ENCODE measurements around the gene LIMS4.
"Not testable (repeated sequence)": the region's sequence is repeated elsewhere in the genome, so short reads cannot be mapped to it uniquely, and the experiment has no call there.

LIMS4 gene

DNA sequence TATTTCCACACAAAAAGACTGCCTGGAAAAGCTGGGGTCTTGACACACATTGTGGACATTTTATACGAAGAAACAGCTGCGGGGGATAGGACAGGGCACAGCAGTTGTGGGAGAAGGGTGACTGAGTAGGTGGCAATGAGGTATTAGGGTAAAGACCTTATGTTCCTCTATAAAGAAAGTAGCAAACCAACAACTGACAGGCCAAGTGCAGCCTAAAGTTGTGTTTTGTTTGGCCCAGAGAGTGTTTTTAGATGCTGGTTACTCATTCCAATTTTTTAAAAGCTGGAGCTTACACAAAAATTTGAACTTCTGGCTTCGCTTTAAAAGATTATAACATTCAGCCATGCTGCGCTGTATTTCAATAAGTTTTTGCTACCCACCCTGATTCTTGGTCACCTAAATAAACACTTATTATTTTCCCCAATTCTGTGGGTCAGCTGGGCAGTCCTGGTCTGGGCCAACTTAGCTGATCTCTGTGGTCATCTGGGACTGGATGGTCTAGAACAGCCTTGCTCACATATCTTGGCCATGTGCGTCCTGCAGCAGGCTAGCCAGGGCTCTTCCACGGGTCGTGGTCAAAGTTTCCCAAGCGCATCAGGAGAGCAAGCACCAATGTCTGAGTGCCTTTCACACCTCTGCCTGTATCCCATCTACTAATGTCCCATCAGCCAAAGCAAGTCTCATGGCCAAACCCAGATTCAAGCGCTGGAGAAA is 51.8 kb downstream of the LIMS4 start:
- not testable (repeated sequence) for H3K4me1 ChIP-seq (ENCODE audit: control insufficient read depth in 2 of 2, insufficient read depth in 2 of 2, low read length in 2 of 2); H3K9ac ChIP-seq (ENCODE audit: low read depth in 1 of 2, low read length in 2 of 2); H3K36me3 ChIP-seq (ENCODE audit: control insufficient read depth in 2 of 2, insufficient read depth in 2 of 2, low read length in 2 of 2); H3K4me3 ChIP-seq (ENCODE audit: low read length in 2 of 2); H3K27me3 ChIP-seq (ENCODE audit: control insufficient read depth in 2 of 2, insufficient read depth in 2 of 2, low read length in 2 of 2); H3K9me3 ChIP-seq (ENCODE audit: control insufficient read depth in 2 of 2, low read length in 2 of 2); H3K27ac ChIP-seq (ENCODE audit: low read depth in 2 of 2, low read length in 2 of 2)

DNA sequence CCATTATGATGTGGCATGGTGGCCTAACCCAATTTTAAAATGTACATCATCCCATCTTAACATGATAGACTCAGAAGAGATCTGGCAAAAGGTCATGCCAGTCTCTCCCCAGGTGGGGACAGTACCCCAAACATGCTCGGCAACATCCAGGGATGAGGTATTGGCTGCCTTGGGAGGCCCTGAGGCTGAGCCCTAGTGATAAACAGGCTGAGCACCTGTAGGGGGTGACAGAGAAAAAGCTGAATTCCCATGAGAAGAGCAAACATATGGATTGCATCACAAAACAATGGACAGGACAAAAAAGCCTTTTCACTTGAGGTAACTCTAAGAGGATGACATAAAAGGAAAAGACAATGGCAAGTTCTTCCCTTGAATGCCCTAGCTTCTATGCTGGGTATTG is 65.5 kb downstream of the LIMS4 start:
- H3K36me3 ChIP-seq (ENCODE audit: control insufficient read depth in 2 of 2, insufficient read depth in 2 of 2, low read length in 2 of 2); H3K27me3 ChIP-seq (ENCODE audit: control insufficient read depth in 2 of 2, insufficient read depth in 2 of 2, low read length in 2 of 2); H3K9me3 ChIP-seq (ENCODE audit: control insufficient read depth in 2 of 2, low read length in 2 of 2); H3K9ac ChIP-seq (ENCODE audit: low read depth in 1 of 2, low read length in 2 of 2); H3K27ac ChIP-seq (ENCODE audit: low read depth in 2 of 2, low read length in 2 of 2); H3K4me1 ChIP-seq (ENCODE audit: control insufficient read depth in 2 of 2, insufficient read depth in 2 of 2, low read length in 2 of 2); H3K4me3 ChIP-seq (ENCODE audit: low read length in 2 of 2): not testable (repeated sequence)

DNA sequence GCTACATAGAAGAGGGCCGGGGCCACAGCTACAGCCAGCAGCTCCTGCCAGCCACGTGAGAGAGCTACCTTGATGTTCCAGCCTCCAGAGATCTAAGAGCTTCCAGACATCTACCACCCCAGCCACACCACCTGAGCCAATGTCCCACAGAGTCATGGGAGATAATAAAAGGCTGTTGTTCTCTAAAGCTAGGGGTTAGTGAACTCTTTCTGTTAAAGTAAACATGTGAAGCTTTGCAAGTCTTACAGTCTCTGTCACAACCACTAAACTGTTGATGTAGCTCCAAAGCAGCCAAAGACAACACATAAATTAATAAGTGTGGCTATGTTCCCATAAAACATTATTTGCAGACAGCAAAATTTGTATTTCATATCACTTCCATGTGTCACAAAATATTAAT is 67.6 kb downstream of the LIMS4 start:
- H3K9me3 ChIP-seq (ENCODE audit: control insufficient read depth in 2 of 2, low read length in 2 of 2); H3K36me3 ChIP-seq (ENCODE audit: control insufficient read depth in 2 of 2, insufficient read depth in 2 of 2, low read length in 2 of 2); H3K27ac ChIP-seq (ENCODE audit: low read depth in 2 of 2, low read length in 2 of 2); H3K27me3 ChIP-seq (ENCODE audit: control insufficient read depth in 2 of 2, insufficient read depth in 2 of 2, low read length in 2 of 2); H3K4me1 ChIP-seq (ENCODE audit: control insufficient read depth in 2 of 2, insufficient read depth in 2 of 2, low read length in 2 of 2); H3K9ac ChIP-seq (ENCODE audit: low read depth in 1 of 2, low read length in 2 of 2); H3K4me3 ChIP-seq (ENCODE audit: low read length in 2 of 2): not testable (repeated sequence)

DNA sequence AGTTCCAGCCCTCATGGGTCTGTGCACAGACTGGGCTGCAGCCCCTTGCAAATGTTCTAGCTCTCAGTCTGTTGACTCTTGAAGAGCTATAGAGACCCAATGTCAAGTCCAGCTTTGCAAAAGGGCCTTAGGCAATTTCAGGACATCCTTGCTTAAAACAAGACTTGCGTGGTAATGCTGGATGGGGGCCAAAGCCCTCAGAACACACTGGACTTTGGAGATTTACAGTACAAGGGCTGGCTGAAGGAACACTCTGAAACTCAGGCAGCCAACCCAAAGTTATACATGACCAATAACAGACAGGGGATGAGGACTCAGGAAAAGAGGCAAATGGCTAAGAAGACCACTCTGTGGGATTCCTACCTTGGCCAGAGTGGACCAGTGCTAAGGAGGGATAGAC is 68.4 kb downstream of the LIMS4 start:
- H3K4me3 ChIP-seq (ENCODE audit: low read length in 2 of 2); H3K27ac ChIP-seq (ENCODE audit: low read depth in 2 of 2, low read length in 2 of 2); H3K27me3 ChIP-seq (ENCODE audit: control insufficient read depth in 2 of 2, insufficient read depth in 2 of 2, low read length in 2 of 2); H3K9me3 ChIP-seq (ENCODE audit: control insufficient read depth in 2 of 2, low read length in 2 of 2); H3K9ac ChIP-seq (ENCODE audit: low read depth in 1 of 2, low read length in 2 of 2); H3K4me1 ChIP-seq (ENCODE audit: control insufficient read depth in 2 of 2, insufficient read depth in 2 of 2, low read length in 2 of 2); H3K36me3 ChIP-seq (ENCODE audit: control insufficient read depth in 2 of 2, insufficient read depth in 2 of 2, low read length in 2 of 2): not testable (repeated sequence)

DNA sequence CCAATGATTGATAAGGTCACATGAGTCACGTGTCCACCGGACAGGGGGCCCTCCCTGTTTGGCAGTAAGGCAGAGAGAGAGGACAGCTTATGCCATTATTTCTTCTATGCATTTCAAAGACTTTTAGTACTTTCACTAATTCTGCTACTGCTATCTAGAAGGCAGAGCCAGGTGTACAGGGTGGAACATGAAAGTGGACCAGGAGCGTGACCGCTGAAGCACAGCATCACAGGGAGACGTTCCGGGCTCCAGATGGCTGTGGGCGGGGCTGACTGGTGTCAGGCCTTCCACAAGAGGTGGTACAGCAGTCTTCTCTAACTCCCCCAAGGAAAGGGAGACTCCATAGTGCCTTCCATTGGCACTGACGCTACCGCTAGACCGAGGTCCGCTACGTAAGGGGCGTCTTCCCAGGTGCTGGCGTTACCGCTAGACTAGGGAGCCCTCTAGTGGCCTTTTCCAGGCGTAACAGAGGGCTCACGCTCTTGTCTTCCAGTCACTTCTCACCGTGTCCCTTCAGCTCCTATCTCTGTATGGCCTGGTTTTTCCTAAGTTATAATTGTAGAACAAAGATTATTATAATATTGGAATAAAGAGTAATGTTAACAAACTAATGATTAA is 71.5 kb downstream of the LIMS4 start:
- not testable (repeated sequence) for H3K27ac ChIP-seq (ENCODE audit: low read depth in 2 of 2, low read length in 2 of 2); H3K4me1 ChIP-seq (ENCODE audit: control insufficient read depth in 2 of 2, insufficient read depth in 2 of 2, low read length in 2 of 2); H3K4me3 ChIP-seq (ENCODE audit: low read length in 2 of 2)

DNA sequence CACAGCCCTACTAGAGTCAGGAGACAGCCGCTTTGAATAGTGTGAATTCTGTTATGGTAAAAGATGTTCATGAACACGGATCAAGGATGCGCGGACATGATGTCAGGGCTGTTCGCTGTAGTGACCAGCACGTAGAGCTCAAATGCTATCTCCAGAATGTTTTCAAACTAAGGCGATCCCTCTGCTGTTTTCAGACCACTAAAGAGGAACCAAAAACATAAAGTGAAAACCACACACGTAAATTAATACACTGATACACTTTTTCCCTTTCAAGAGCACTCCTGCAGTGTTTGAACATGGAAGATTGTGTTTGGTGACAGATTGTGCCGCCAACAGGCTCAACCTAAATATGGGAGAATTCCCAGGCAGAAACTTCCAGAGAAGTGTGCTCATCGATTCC is 73.2 kb downstream of the LIMS4 start:
- not testable (repeated sequence) for H3K9ac ChIP-seq (ENCODE audit: low read depth in 1 of 2, low read length in 2 of 2); H3K9me3 ChIP-seq (ENCODE audit: control insufficient read depth in 2 of 2, low read length in 2 of 2); H3K4me1 ChIP-seq (ENCODE audit: control insufficient read depth in 2 of 2, insufficient read depth in 2 of 2, low read length in 2 of 2); H3K36me3 ChIP-seq (ENCODE audit: control insufficient read depth in 2 of 2, insufficient read depth in 2 of 2, low read length in 2 of 2); H3K27ac ChIP-seq (ENCODE audit: low read depth in 2 of 2, low read length in 2 of 2); H3K27me3 ChIP-seq (ENCODE audit: control insufficient read depth in 2 of 2, insufficient read depth in 2 of 2, low read length in 2 of 2); H3K4me3 ChIP-seq (ENCODE audit: low read length in 2 of 2)

More for the DNA sequence above, 71.5 kb downstream of the LIMS4 start:
- H3K36me3 ChIP-seq (ENCODE audit: control insufficient read depth in 2 of 2, insufficient read depth in 2 of 2, low read length in 2 of 2); H3K9me3 ChIP-seq (ENCODE audit: control insufficient read depth in 2 of 2, low read length in 2 of 2); H3K9ac ChIP-seq (ENCODE audit: low read depth in 1 of 2, low read length in 2 of 2); H3K27me3 ChIP-seq (ENCODE audit: control insufficient read depth in 2 of 2, insufficient read depth in 2 of 2, low read length in 2 of 2): not testable (repeated sequence)

DNA sequence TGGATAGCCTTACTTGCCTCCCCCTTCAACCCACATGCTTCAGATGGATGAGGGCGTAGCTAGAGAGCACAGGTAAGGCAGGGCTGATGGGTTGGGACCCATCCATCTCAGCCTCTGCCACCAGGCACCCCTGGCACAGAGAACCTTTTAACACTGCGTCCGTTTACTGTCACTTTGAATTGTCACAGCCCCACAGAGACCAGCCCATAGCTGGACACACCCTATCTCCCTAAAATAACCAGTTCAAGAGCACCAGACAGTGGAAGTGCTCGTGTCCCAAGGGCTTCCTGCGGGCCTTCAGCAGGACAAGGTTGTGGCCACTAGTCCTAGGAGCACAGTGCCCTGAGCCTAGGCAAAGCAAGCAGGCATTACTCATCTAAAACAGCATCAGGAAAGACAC is 76.6 kb downstream of the LIMS4 start:
- not testable (repeated sequence) for H3K27me3 ChIP-seq (ENCODE audit: control insufficient read depth in 2 of 2, insufficient read depth in 2 of 2, low read length in 2 of 2); H3K9ac ChIP-seq (ENCODE audit: low read depth in 1 of 2, low read length in 2 of 2); H3K4me1 ChIP-seq (ENCODE audit: control insufficient read depth in 2 of 2, insufficient read depth in 2 of 2, low read length in 2 of 2); H3K4me3 ChIP-seq (ENCODE audit: low read length in 2 of 2); H3K9me3 ChIP-seq (ENCODE audit: control insufficient read depth in 2 of 2, low read length in 2 of 2); H3K36me3 ChIP-seq (ENCODE audit: control insufficient read depth in 2 of 2, insufficient read depth in 2 of 2, low read length in 2 of 2); H3K27ac ChIP-seq (ENCODE audit: low read depth in 2 of 2, low read length in 2 of 2)
